GM10266 (cell line): ENCODE data around the gene DRC7.

Experiments
- DNase-seq: peaks from one replicate; pipeline ENCODE4 v3.0.0; 2012; ENCODE audit errors: extremely low spot score
- CTCF ChIP-seq: IDR thresholded peaks from 2 replicates; pipeline ENCODE4 v1.5.1; 2012; ENCODE audit warnings: mild to moderate bottlenecking, low read depth; ENCODE audit not compliant: control insufficient read depth, insufficient read depth; ENCODE audit errors: missing control alignments

DRC7 gene

GRCh38 chr16:57696240-57696639 is 1.6 kb downstream of the DRC7 start:
- no peak for TF ChIP-seq CTCF

GRCh38 chr16:57697896-57698537 is 3.4 kb downstream of the DRC7 start:
- DNase-seq = no peak
- TF ChIP-seq CTCF = no peak

More at GRCh38 chr16:57696240-57696639, 1.6 kb downstream of the DRC7 start:
- DNase-seq = no peak

- no peak for DNase-seq
- TF ChIP-seq CTCF = no peak
Observed at GRCh38 chr16:57698812-57699405, 4.3 kb downstream of the DRC7 start.

GRCh38 chr16:57699481-57699880 is 4.9 kb downstream of the DRC7 start:
- DNase-seq = no peak
- TF ChIP-seq CTCF = no peak

- TF ChIP-seq CTCF = no peak
- DNase-seq = no peak
Observed at GRCh38 chr16:57699899-57700298, 5.3 kb downstream of the DRC7 start.

GRCh38 chr16:57700781-57701551 is 6.4 kb downstream of the DRC7 start:
- TF ChIP-seq CTCF = no peak

More at GRCh38 chr16:57700781-57701551, 6.4 kb downstream of the DRC7 start:
- DNase-seq = no peak
